Measurements from ENCODE around the gene CREBL2.

The CREBL2 gene

GRCh38 chr12:12668005-12668404 is 56.3 kb downstream of the CREBL2 start:
- TF ChIP-seq FOXP2 (optimal IDR thresholded peaks at IDR 0.05; ENCODE audit: borderline replicate concordance, extremely low read depth, extremely low read length, insufficient read depth) (no peak), POLR2AphosphoS5 (IDR thresholded peaks at IDR 0.05; ENCODE audit: low read depth, low read length) (no peak), TAF1 (IDR thresholded peaks at IDR 0.05; ENCODE audit: borderline replicate concordance, insufficient read depth, low read length) (no peak), SIN3A (IDR thresholded peaks at IDR 0.05; ENCODE audit: borderline replicate concordance, insufficient read depth, low read length) (no peak), REST (IDR thresholded peaks at IDR 0.05; ENCODE audit: insufficient read depth in 1 of 2, low read depth in 2 of 2, low read length in 2 of 2) (no peak)

- TF ChIP-seq SIN3A (IDR thresholded peaks at IDR 0.05; ENCODE audit: borderline replicate concordance, insufficient read depth, low read length) (no peak), POLR2AphosphoS5 (IDR thresholded peaks at IDR 0.05; ENCODE audit: low read depth, low read length) (no peak), TAF1 (IDR thresholded peaks at IDR 0.05; ENCODE audit: borderline replicate concordance, insufficient read depth, low read length) (no peak), REST (IDR thresholded peaks at IDR 0.05; ENCODE audit: insufficient read depth in 1 of 2, low read depth in 2 of 2, low read length in 2 of 2) (no peak), FOXP2 (optimal IDR thresholded peaks at IDR 0.05; ENCODE audit: borderline replicate concordance, extremely low read depth, extremely low read length, insufficient read depth) (no peak)
These were observed 57.3 kb downstream of the CREBL2 start for GRCh38 chr12:12669020-12669419.

- no peak for TF ChIP-seq TAF1 (IDR thresholded peaks at IDR 0.05; ENCODE audit: borderline replicate concordance, insufficient read depth, low read length)
- TF ChIP-seq REST (IDR thresholded peaks at IDR 0.05; ENCODE audit: insufficient read depth in 1 of 2, low read depth in 2 of 2, low read length in 2 of 2), result no peak
- TF ChIP-seq POLR2AphosphoS5 (IDR thresholded peaks at IDR 0.05; ENCODE audit: low read depth, low read length), result no peak
- no peak for TF ChIP-seq SIN3A (IDR thresholded peaks at IDR 0.05; ENCODE audit: borderline replicate concordance, insufficient read depth, low read length)
- TF ChIP-seq FOXP2 (optimal IDR thresholded peaks at IDR 0.05; ENCODE audit: borderline replicate concordance, extremely low read depth, extremely low read length, insufficient read depth), result no peak
These were observed 60.4 kb downstream of the CREBL2 start for GRCh38 chr12:12671850-12672660.

GRCh38 chr12:12673296-12673695 is 61.6 kb downstream of the CREBL2 start:
- TF ChIP-seq REST (IDR thresholded peaks at IDR 0.05; ENCODE audit: insufficient read depth in 1 of 2, low read depth in 2 of 2, low read length in 2 of 2) (no peak), FOXP2 (optimal IDR thresholded peaks at IDR 0.05; ENCODE audit: borderline replicate concordance, extremely low read depth, extremely low read length, insufficient read depth) (no peak), SIN3A (IDR thresholded peaks at IDR 0.05; ENCODE audit: borderline replicate concordance, insufficient read depth, low read length) (no peak), TAF1 (IDR thresholded peaks at IDR 0.05; ENCODE audit: borderline replicate concordance, insufficient read depth, low read length) (no peak), POLR2AphosphoS5 (IDR thresholded peaks at IDR 0.05; ENCODE audit: low read depth, low read length) (no peak)

Data from PFSK-1 (cell line).